ENCODE data around the gene AMBN.
A peak's percentile ranks its signal among the peaks of the same experiment; 100 is the strongest.

AMBN gene

GRCh38 chr4:70586841-70587240, 5.2 kb upstream of the AMBN start:
- no peak for DNase-seq (ENCODE audit: low read depth in 2 of 2)
- no peak overlapping the region for H3K4me3 ChIP-seq (replicated peaks in 1 of 2; ENCODE audit: low read depth in 2 of 2, low read length in 2 of 2)
- no peak for TF ChIP-seq CTCF (IDR thresholded peaks at IDR 0.05; ENCODE audit: low read depth, low read length)

GRCh38 chr4:70589785-70590184, 2.3 kb upstream of the AMBN start:
- no peak for TF ChIP-seq CTCF (IDR thresholded peaks at IDR 0.05; ENCODE audit: low read depth, low read length)

GRCh38 chr4:70594196-70594595, 2.1 kb downstream of the AMBN start:
- DNase-seq (ENCODE audit: low read depth in 2 of 2): no peak
- no peak for TF ChIP-seq CTCF (IDR thresholded peaks at IDR 0.05; ENCODE audit: low read depth, low read length)

More at GRCh38 chr4:70589785-70590184, 2.3 kb upstream of the AMBN start:
- H3K4me3 ChIP-seq (replicated peaks in 1 of 2; ENCODE audit: low read depth in 2 of 2, low read length in 2 of 2): no peak overlapping the region
- DNase-seq (ENCODE audit: low read depth in 2 of 2): no peak

GRCh38 chr4:70600305-70600704, 8.2 kb downstream of the AMBN start:
- TF ChIP-seq CTCF (IDR thresholded peaks at IDR 0.05; ENCODE audit: low read depth, low read length): no peak
- no peak for DNase-seq (ENCODE audit: low read depth in 2 of 2)
- H3K4me3 ChIP-seq (replicated peaks in 1 of 2; ENCODE audit: low read depth in 2 of 2, low read length in 2 of 2): no peak overlapping the region

More at GRCh38 chr4:70594196-70594595, 2.1 kb downstream of the AMBN start:
- H3K4me3 ChIP-seq (replicated peaks in 1 of 2; ENCODE audit: low read depth in 2 of 2, low read length in 2 of 2): no peak overlapping the region

GRCh38 chr4:70600977-70601376, 8.9 kb downstream of the AMBN start:
- DNase-seq (ENCODE audit: low read depth in 2 of 2): no peak
- TF ChIP-seq CTCF (IDR thresholded peaks at IDR 0.05; ENCODE audit: low read depth, low read length): no peak
- H3K4me3 ChIP-seq (replicated peaks in 1 of 2; ENCODE audit: low read depth in 2 of 2, low read length in 2 of 2): no peak overlapping the region

- TF ChIP-seq CTCF (IDR thresholded peaks at IDR 0.05; ENCODE audit: low read depth, low read length): peak; percentile 67
- H3K4me3 ChIP-seq (replicated peaks in 1 of 2; ENCODE audit: low read depth in 2 of 2, low read length in 2 of 2): no peak overlapping the region
- DNase-seq (ENCODE audit: low read depth in 2 of 2): peak; percentile 51 to 74
Measured at GRCh38 chr4:70601422-70602039, 9.5 kb downstream of the AMBN start.

- TF ChIP-seq CTCF (IDR thresholded peaks at IDR 0.05; ENCODE audit: low read depth, low read length): no peak
- peak; percentile 36 to 81 for DNase-seq (ENCODE audit: low read depth in 2 of 2)
- no peak overlapping the region for H3K4me3 ChIP-seq (replicated peaks in 1 of 2; ENCODE audit: low read depth in 2 of 2, low read length in 2 of 2)
Measured at GRCh38 chr4:70603856-70604255, 11.8 kb downstream of the AMBN start.

Data from cardiac fibroblast (primary cell).